ENCODE measurements around the gene ABHD15. TPM values are rescaled to one million over a fixed set of nuclear protein-coding genes. Genes with fewer than 3 reads are reported as not detected.

The ABHD15 gene
- total RNA-seq, 1 experiment from 2014 or later, result 8.2 TPM

DNA sequence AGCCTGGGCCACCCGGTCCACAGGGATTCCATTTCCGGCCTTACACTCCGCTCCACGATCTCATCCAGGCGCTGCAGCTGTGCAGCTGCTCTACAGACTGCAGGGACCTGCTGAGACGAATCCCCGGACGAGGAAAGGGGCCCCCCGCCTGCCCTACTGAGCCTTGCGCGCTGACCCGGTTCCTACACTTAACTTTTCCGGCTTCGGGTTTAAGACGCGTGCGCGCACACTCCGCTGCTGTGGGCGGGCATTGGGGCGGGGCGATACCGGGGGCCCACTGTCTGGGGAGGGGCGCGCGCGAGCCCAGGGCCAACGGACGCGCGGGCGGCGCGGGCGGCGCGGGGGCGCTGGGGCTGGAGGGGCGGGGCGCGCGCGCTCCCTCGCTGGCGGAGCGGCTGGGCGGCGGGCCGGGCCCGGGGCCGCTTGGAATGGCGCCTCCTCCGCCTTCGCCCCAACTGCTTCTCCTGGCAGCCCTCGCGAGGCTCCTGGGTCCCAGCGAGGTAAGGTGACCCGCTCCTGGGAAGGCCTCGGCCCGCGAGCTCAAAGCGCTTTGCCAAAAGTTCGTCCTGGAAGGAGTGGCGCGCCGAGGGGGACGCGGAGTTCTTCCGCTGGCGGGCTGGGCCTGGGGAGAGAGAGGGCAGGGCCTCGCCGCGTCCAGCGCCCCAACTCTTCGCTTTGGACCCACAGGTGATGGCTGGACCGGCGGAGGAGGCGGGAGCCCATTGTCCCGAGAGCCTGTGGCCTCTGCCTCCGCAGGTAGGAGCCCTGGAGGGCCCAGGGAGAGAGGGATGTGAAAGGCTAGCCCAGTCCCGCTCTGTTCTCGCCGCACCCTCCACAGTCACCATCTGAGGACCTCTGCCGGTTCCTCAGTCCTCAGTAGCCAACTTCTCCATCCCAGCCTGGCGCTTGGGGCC is 1.8 kb upstream of the ABHD15 start, which contains the start of gene TP53I13 (continued):
- TF ChIP-seq ZBTB33 (IDR thresholded peaks at IDR 0.05; ENCODE audit: extremely low read depth, insufficient replicate concordance, low read length) (no peak), SRF (IDR thresholded peaks at IDR 0.05; ENCODE audit: low read depth) (no peak), REST (IDR thresholded peaks at IDR 0.05; ENCODE audit: low read depth) (no peak), CEBPB (IDR thresholded peaks at IDR 0.05; ENCODE audit: low read depth) (no peak), RAD21 (IDR thresholded peaks at IDR 0.05; ENCODE audit: low read depth) (no peak), MAX (IDR thresholded peaks at IDR 0.05) (peak; percentile 34; the same call in 1 of the 2 replicates), TCF7L2 (IDR thresholded peaks at IDR 0.05; ENCODE audit: borderline replicate concordance, extremely low read depth, insufficient read depth, insufficient read length) (peak; percentile 51), SIN3A (IDR thresholded peaks at IDR 0.05; ENCODE audit: low read depth) (no peak), CBX3 (IDR thresholded peaks at IDR 0.05; ENCODE audit: low read depth) (no peak)

Measured in HCT116 (cell line).